Measurements from ENCODE around the gene TLR5.
A peak's percentile ranks its signal among the peaks of the same experiment; 100 is the strongest.
"Not testable (repeated sequence)": the region's sequence is repeated elsewhere in the genome, so short reads cannot be mapped to it uniquely, and the experiment has no call there.

The TLR5 gene

GRCh38 chr1:223142795-223143536 lies at the start of gene TLR5:
Gene TLR5 (minus strand): TSS chr1:223143248. CDS start chr1:223113031, 30,217 bp downstream.
- DNase-seq (ENCODE audit: low spot score): peak; percentile 70

GRCh38 chr1:223189903-223190724 lies 47.1 kb upstream of the TLR5 start:
- DNase-seq (ENCODE audit: low spot score): no peak

GRCh38 chr1:223189525-223189902 lies 46.5 kb upstream of the TLR5 start:
- no peak for DNase-seq (ENCODE audit: low spot score)

- no peak for DNase-seq (ENCODE audit: low spot score)
These were observed 45.7 kb upstream of the TLR5 start for GRCh38 chr1:223188618-223189356.

GRCh38 chr1:223186800-223187199 lies 43.8 kb upstream of the TLR5 start:
- DNase-seq (ENCODE audit: low spot score): no peak

GRCh38 chr1:223183268-223183862 lies 40.3 kb upstream of the TLR5 start:
- DNase-seq (ENCODE audit: low spot score): no peak

- DNase-seq (ENCODE audit: low spot score): peak; percentile 88
These were observed 37.8 kb upstream of the TLR5 start for GRCh38 chr1:223180731-223181321.

GRCh38 chr1:223179786-223180185 lies 36.7 kb upstream of the TLR5 start:
- DNase-seq (ENCODE audit: low spot score): no peak

- DNase-seq (ENCODE audit: low spot score): no peak
These were observed 36.2 kb upstream of the TLR5 start for GRCh38 chr1:223179280-223179679.

- peak; percentile 81 for DNase-seq (ENCODE audit: low spot score)
These were observed 34.6 kb upstream of the TLR5 start for GRCh38 chr1:223177681-223178080.

- DNase-seq (ENCODE audit: low spot score): no peak
These were observed 33.4 kb upstream of the TLR5 start for GRCh38 chr1:223176437-223176836.

GRCh38 chr1:223175633-223176032 lies 32.6 kb upstream of the TLR5 start:
- peak; percentile 71 for DNase-seq (ENCODE audit: low spot score)

GRCh38 chr1:223175032-223175431 lies 32.0 kb upstream of the TLR5 start:
- no peak for DNase-seq (ENCODE audit: low spot score)

GRCh38 chr1:223169458-223169857 lies 26.4 kb upstream of the TLR5 start:
- DNase-seq (ENCODE audit: low spot score): not testable (repeated sequence)

GRCh38 chr1:223161321-223161720 lies 18.3 kb upstream of the TLR5 start:
- DNase-seq (ENCODE audit: low spot score): no peak

GRCh38 chr1:223156343-223156742 lies 13.3 kb upstream of the TLR5 start:
- DNase-seq (ENCODE audit: low spot score): peak; percentile 60

GRCh38 chr1:223155153-223155552 lies 12.1 kb upstream of the TLR5 start:
- no peak for DNase-seq (ENCODE audit: low spot score)

- no peak for DNase-seq (ENCODE audit: low spot score)
These were observed 10.4 kb upstream of the TLR5 start for GRCh38 chr1:223153177-223154119.

- DNase-seq (ENCODE audit: low spot score): no peak
These were observed 9.4 kb upstream of the TLR5 start for GRCh38 chr1:223152399-223152798.

- no peak for DNase-seq (ENCODE audit: low spot score)
These were observed 7.4 kb upstream of the TLR5 start for GRCh38 chr1:223150443-223150842.

GRCh38 chr1:223147873-223148272 lies 4.8 kb upstream of the TLR5 start:
- DNase-seq (ENCODE audit: low spot score): no peak
